WTC11 (cell line): ENCODE measurements around the gene SLC22A7. TPM values are rescaled to one million over a fixed set of nuclear protein-coding genes. Genes with fewer than 3 reads are reported as not detected.

Experiments used
- ATAC-seq: fragments of 200-7000 bp; cut with Tn5 transposase; 2 replicates; pipeline ENCODE4 v1.10.0; 2021; ENCODE audit warnings: mild to moderate bottlenecking, moderate library complexity
- CTCF ChIA-PET: fragments of 300-600 bp; sonication (Branson Sonifier 250); formaldehyde crosslinking; loops from one replicate; lab custom pipeline; 2021; ENCODE audit warnings: antibody characterized with exemption; lab: Charles Lee
- POLR2A ChIA-PET: fragments of 350-600 bp; sonication (Branson Sonifier 250); formaldehyde crosslinking; loops from one replicate; lab custom pipeline; 2021; ENCODE audit warnings: antibody characterized with exemption; lab: Charles Lee
- DNase-seq: peaks from one replicate; pipeline ENCODE4 v3.0.0; 2021; ENCODE audit warnings: low spot score
- H3K27ac Mint-ChIP-seq: 2 replicates; pipeline ENCODE4 v1.8.0; 2021; ENCODE audit warnings: mixed read lengths
- H3K27me3 Mint-ChIP-seq: 2 replicates; pipeline ENCODE4 v1.8.0; 2021; ENCODE audit warnings: low read depth, mild to moderate bottlenecking, moderate library complexity, mixed read lengths
- H3K36me3 Mint-ChIP-seq: 2 replicates; pipeline ENCODE4 v1.8.0; 2021; ENCODE audit warnings: mixed read lengths
- H3K4me1 Mint-ChIP-seq: 2 replicates; pipeline ENCODE4 v1.8.0; 2022; ENCODE audit warnings: mixed read lengths
- H3K4me3 Mint-ChIP-seq: 2 replicates; pipeline ENCODE4 v1.8.0; 2021; ENCODE audit warnings: mild to moderate bottlenecking, moderate library complexity, mixed read lengths
- H3K9me3 Mint-ChIP-seq: 2 replicates; pipeline ENCODE4 v1.8.0; 2021; ENCODE audit warnings: mixed read lengths
- AFF4 ChIP-seq: sonication (generic); formaldehyde crosslinking; IDR thresholded peaks from 2 replicates; pipeline ENCODE4 v1.8.1; 2023; ENCODE audit warnings: mild to moderate bottlenecking, missing genetic modification reagents, borderline replicate concordance
- ATF1 ChIP-seq: sonication (generic); formaldehyde crosslinking; IDR thresholded peaks from 2 replicates; pipeline ENCODE4 v1.8.1; 2023; ENCODE audit warnings: mild to moderate bottlenecking, moderate library complexity, missing genetic modification reagents
- CBFB ChIP-seq: sonication (generic); formaldehyde crosslinking; IDR thresholded peaks from 2 replicates; pipeline ENCODE4 v1.8.1; 2022; ENCODE audit warnings: mild to moderate bottlenecking, low read depth, missing genetic modification reagents
- CREB1 ChIP-seq: sonication (generic); formaldehyde crosslinking; IDR thresholded peaks from 2 replicates; pipeline ENCODE4 v1.8.0; 2023; ENCODE audit warnings: mild to moderate bottlenecking, missing genetic modification reagents
- CREM ChIP-seq: sonication (generic); formaldehyde crosslinking; IDR thresholded peaks from 2 replicates; pipeline ENCODE4 v1.8.1; 2022; ENCODE audit warnings: mild to moderate bottlenecking, missing genetic modification reagents, moderate library complexity
- E2F4 ChIP-seq: sonication (generic); formaldehyde crosslinking; IDR thresholded peaks from 2 replicates; pipeline ENCODE4 v1.8.1; 2022; ENCODE audit warnings: low read depth, mild to moderate bottlenecking, moderate library complexity, missing genetic modification reagents, borderline replicate concordance
- ETV6 ChIP-seq: sonication (generic); formaldehyde crosslinking; IDR thresholded peaks from 2 replicates; pipeline ENCODE4 v1.8.1; 2022; ENCODE audit warnings: mild to moderate bottlenecking, missing genetic modification reagents
- FOXK1 ChIP-seq: sonication (generic); formaldehyde crosslinking; IDR thresholded peaks from 2 replicates; pipeline ENCODE4 v1.8.0; 2022; ENCODE audit warnings: mild to moderate bottlenecking, moderate library complexity, missing genetic modification reagents
- GRHL2 ChIP-seq: fragments of 250-450 bp; sonication (Bioruptor Pico); IDR thresholded peaks from 2 replicates; pipeline ENCODE4 v1.8.0; 2022; ENCODE audit warnings: mild to moderate bottlenecking, moderate library complexity; ENCODE audit not compliant: insufficient replicate concordance, severe bottlenecking
- GTF2I ChIP-seq: fragments of 250-450 bp; sonication (Bioruptor Pico); conservative IDR thresholded peaks from 2 replicates; pipeline ENCODE4 v1.4.0; 2021; ENCODE audit warnings: mild to moderate bottlenecking
- IRF2 ChIP-seq: sonication (generic); formaldehyde crosslinking; IDR thresholded peaks from 2 replicates; pipeline ENCODE4 v1.8.0; 2022; ENCODE audit warnings: low read depth, missing genetic modification reagents, borderline replicate concordance
- MAX ChIP-seq: sonication (generic); formaldehyde crosslinking; IDR thresholded peaks from 2 replicates; pipeline ENCODE4 v1.8.0; 2022; ENCODE audit warnings: mild to moderate bottlenecking, missing genetic modification reagents
- NFATC4 ChIP-seq: fragments of 250-450 bp; sonication (Bioruptor Pico); IDR thresholded peaks from 2 replicates; pipeline ENCODE4 v1.9.0; 2021; ENCODE audit warnings: mild to moderate bottlenecking
- NFE2L1 ChIP-seq: sonication (generic); formaldehyde crosslinking; IDR thresholded peaks from 2 replicates; pipeline ENCODE4 v1.8.1; 2023; ENCODE audit warnings: missing genetic modification reagents
- NR1H2 ChIP-seq: sonication (generic); formaldehyde crosslinking; IDR thresholded peaks from 2 replicates; pipeline ENCODE4 v1.9.0; 2021; ENCODE audit warnings: mild to moderate bottlenecking, moderate library complexity, missing genetic modification reagents
- NR3C1 ChIP-seq: sonication (generic); formaldehyde crosslinking; conservative IDR thresholded peaks from 2 replicates; pipeline ENCODE4 v1.8.1; 2023; ENCODE audit warnings: low read depth, mild to moderate bottlenecking, missing genetic modification reagents
- PRDM15 ChIP-seq: sonication (generic); formaldehyde crosslinking; IDR thresholded peaks from 2 replicates; pipeline ENCODE4 v1.8.0; 2022; ENCODE audit warnings: missing genetic modification reagents
- PRRX2 ChIP-seq: fragments of 250-450 bp; sonication (Bioruptor Pico); IDR thresholded peaks from 2 replicates; pipeline ENCODE4 v1.8.0; 2021; ENCODE audit warnings: mild to moderate bottlenecking
- RELA ChIP-seq: sonication (generic); formaldehyde crosslinking; IDR thresholded peaks from 2 replicates; pipeline ENCODE4 v1.8.1; 2022; ENCODE audit warnings: missing genetic modification reagents, mild to moderate bottlenecking, borderline replicate concordance
- SMAD3 ChIP-seq: sonication (generic); formaldehyde crosslinking; IDR thresholded peaks from 2 replicates; pipeline ENCODE4 v1.8.0; 2022; ENCODE audit warnings: missing genetic modification reagents, mild to moderate bottlenecking, borderline replicate concordance
- TEAD4 ChIP-seq: sonication (generic); formaldehyde crosslinking; IDR thresholded peaks from 2 replicates; pipeline ENCODE4 v1.8.0; 2022; ENCODE audit warnings: mild to moderate bottlenecking, missing genetic modification reagents
- USF1 ChIP-seq: sonication (generic); formaldehyde crosslinking; IDR thresholded peaks from 2 replicates; pipeline ENCODE4 v1.8.0; 2022; ENCODE audit warnings: mild to moderate bottlenecking, missing genetic modification reagents
- ZNF232 ChIP-seq: sonication (generic); formaldehyde crosslinking; IDR thresholded peaks from 2 replicates; pipeline ENCODE4 v1.8.0; 2022; ENCODE audit warnings: mild to moderate bottlenecking, missing genetic modification reagents
- ZNF317 ChIP-seq: sonication (generic); formaldehyde crosslinking; IDR thresholded peaks from 2 replicates; pipeline ENCODE4 v1.8.1; 2023; ENCODE audit warnings: low read depth, mild to moderate bottlenecking, moderate library complexity, missing genetic modification reagents, borderline replicate concordance
- ZNF396 ChIP-seq: fragments of 250-450 bp; sonication (Bioruptor Pico); IDR thresholded peaks from 2 replicates; pipeline ENCODE4 v1.8.0; 2021; ENCODE audit warnings: mild to moderate bottlenecking, moderate library complexity, borderline replicate concordance
- ZNF416 ChIP-seq: fragments of 250-450 bp; sonication (Bioruptor Pico); IDR thresholded peaks from 2 replicates; pipeline ENCODE4 v1.9.0; 2021; ENCODE audit warnings: mild to moderate bottlenecking, inconsistent platforms
- ZNF425 ChIP-seq: fragments of 250-450 bp; sonication (Bioruptor Pico); conservative IDR thresholded peaks from 2 replicates; pipeline ENCODE4 v1.9.0; 2021; ENCODE audit warnings: mild to moderate bottlenecking
- total RNA-seq: library from RNA; stranded (reverse); gene quantifications from 3 replicates; pipeline ENCODE4 v1.2.3, GENCODE V29; 2021

The SLC22A7 gene
- total RNA-seq, 1 experiment from 2014 or later, result not detected

GRCh38 chr6:43283514-43283901, 14.6 kb upstream of the SLC22A7 start:
- ATAC-seq (no peak), DNase-seq (no peak)
- ChIA-PET CTCF (interaction anchor here (1.0 kb wide), 1 partner anchor 54 kb away, joined by 3 read pairs; the partner anchor contains the start of gene DNPH1), POLR2A (no interaction called here)
- Mint-ChIP-seq H3K4me1 (peaks cover 12% of the 10 kb centered on the region), H3K9me3 (no peaks in the 10 kb centered on the region), H3K4me3 (no peak overlapping the region), H3K27ac (no peak overlapping the region), H3K36me3 (no peaks in the 10 kb centered on the region), H3K27me3 (peaks cover 21% of the 10 kb centered on the region)
- TF ChIP-seq E2F4, result no peak
- no peak for TF ChIP-seq CREB1 (CRISPR knock-in tag)
- no peak for TF ChIP-seq ATF1
- TF ChIP-seq ZNF396 (CRISPR knock-in tag), result no peak
- no peak for TF ChIP-seq GRHL2 (CRISPR knock-in tag)
- TF ChIP-seq ZNF232 (CRISPR knock-in tag), result no peak
- no peak for TF ChIP-seq PRDM15
- no peak for TF ChIP-seq USF1 (CRISPR knock-in tag)
- no peak for TF ChIP-seq MAX
- TF ChIP-seq NFATC4 (CRISPR knock-in tag), result no peak
- TF ChIP-seq NFE2L1 (CRISPR knock-in tag), result no peak
- no peak for TF ChIP-seq RELA (CRISPR knock-in tag)
- TF ChIP-seq GTF2I (CRISPR knock-in tag), result no peak
- no peak for TF ChIP-seq CBFB (CRISPR knock-in tag)
- no peak for TF ChIP-seq CREM (CRISPR knock-in tag)
- no peak for TF ChIP-seq ZNF425 (CRISPR knock-in tag)
- TF ChIP-seq SMAD3 (CRISPR knock-in tag), result no peak
- no peak for TF ChIP-seq TEAD4
- TF ChIP-seq NR3C1 (CRISPR knock-in tag), result no peak

GRCh38 chr6:43283905-43284304, 14.2 kb upstream of the SLC22A7 start:
- ChIA-PET POLR2A (no interaction called here), CTCF (interaction anchor here (1.0 kb wide), 1 partner anchor 55 kb away, joined by 3 read pairs; the partner anchor contains the start of gene DNPH1)
- Mint-ChIP-seq H3K9me3 (no peaks in the 10 kb centered on the region), H3K27me3 (peaks cover 22% of the 10 kb centered on the region), H3K4me3 (no peak overlapping the region), H3K4me1 (peaks cover 8% of the 10 kb centered on the region), H3K27ac (no peak overlapping the region), H3K36me3 (no peaks in the 10 kb centered on the region)
- ATAC-seq (no peak), DNase-seq (no peak)
- TF ChIP-seq FOXK1 (CRISPR knock-in tag) (no peak), IRF2 (CRISPR knock-in tag) (no peak), ZNF416 (CRISPR knock-in tag) (no peak), CBFB (CRISPR knock-in tag) (no peak), NR1H2 (no peak), ETV6 (CRISPR knock-in tag) (no peak), PRRX2 (CRISPR knock-in tag) (no peak), AFF4 (CRISPR knock-in tag) (no peak), ZNF317 (CRISPR knock-in tag) (no peak)
